Endodermal cell (in vitro differentiated cells): Measurements from ENCODE around the gene NCOA5. TPM values are rescaled to one million over a fixed set of nuclear protein-coding genes. Genes with fewer than 3 reads are reported as not detected.

Experiments
- DNase-seq: peaks from one replicate; pipeline ENCODE4 v3.0.0-alpha.2; 2017
- H3K27ac ChIP-seq: 2 replicates; pipeline ENCODE4 v1.5.1; 2013; ENCODE audit warnings: mild to moderate bottlenecking, low read depth, low read length, moderate library complexity
- H3K27me3 ChIP-seq: 2 replicates; pipeline ENCODE4 v1.6.1; 2013; ENCODE audit warnings: mild to moderate bottlenecking, low read length, moderate library complexity; ENCODE audit not compliant: insufficient read depth, control insufficient read depth, poor library complexity, severe bottlenecking
- H3K36me3 ChIP-seq: 2 replicates; pipeline ENCODE4 v1.7.0; 2013; ENCODE audit warnings: mild to moderate bottlenecking, low read length, moderate library complexity; ENCODE audit not compliant: control insufficient read depth, insufficient read depth
- H3K4me1 ChIP-seq: one replicate; pipeline ENCODE4 v1.7.0; 2013; ENCODE audit warnings: low read length; ENCODE audit not compliant: control insufficient read depth, insufficient read depth
- H3K4me3 ChIP-seq: 2 replicates; pipeline ENCODE4 v1.5.1; 2013; ENCODE audit warnings: mild to moderate bottlenecking, low read length, moderate library complexity
- H3K9ac ChIP-seq: 2 replicates; pipeline ENCODE4 v1.6.1; 2013; ENCODE audit warnings: mild to moderate bottlenecking, low read length, moderate library complexity; ENCODE audit not compliant: poor library complexity, severe bottlenecking; ENCODE audit errors: extremely low read depth
- H3K9me3 ChIP-seq: 2 replicates; pipeline ENCODE4 v1.6.1; 2013; ENCODE audit warnings: mild to moderate bottlenecking, low read length, moderate library complexity; ENCODE audit not compliant: control insufficient read depth
- H3K27ac Mint-ChIP-seq: 2 replicates; pipeline ENCODE4 v1.8.0; 2020; ENCODE audit warnings: mixed read lengths
- H3K27me3 Mint-ChIP-seq: 2 replicates; pipeline ENCODE4 v1.8.0; 2021; ENCODE audit warnings: mild to moderate bottlenecking, mixed read lengths; ENCODE audit not compliant: insufficient read depth
- H3K36me3 Mint-ChIP-seq: 2 replicates; pipeline ENCODE4 v1.8.0; 2020; ENCODE audit warnings: low read depth, mixed read lengths
- H3K4me1 Mint-ChIP-seq: 2 replicates; pipeline ENCODE4 v1.8.0; 2020; ENCODE audit warnings: mixed read lengths
- H3K4me3 Mint-ChIP-seq: 2 replicates; pipeline ENCODE4 v1.8.0; 2020; ENCODE audit warnings: mild to moderate bottlenecking, moderate library complexity, mixed read lengths
- H3K9me3 Mint-ChIP-seq: 2 replicates; pipeline ENCODE4 v1.8.0; 2020; ENCODE audit warnings: mild to moderate bottlenecking, mixed read lengths
- CTCF ChIP-seq: fragments of 200-600 bp; sonication (generic); conservative IDR thresholded peaks from 2 replicates; pipeline ENCODE4 v1.5.0; 2021; ENCODE audit warnings: antibody characterized with exemption, mild to moderate bottlenecking
- WGBS, 2 experiments: methylation state at CpG; one replicate each; pipeline versions ENCODE4 v1.1.5 to v1.1.7; 2013; ENCODE audit warnings: missing lambda C conversion rate in 2 of 2, mixed read lengths in 1 of 2; ENCODE audit not compliant: insufficient coverage in 1 of 2, insufficient read length in 1 of 2; 5-methylcytosine and 5-hydroxymethylcytosine counted together
- total RNA-seq, 2 donors: library from RNA; stranded (reverse); fragmentation: NEBNext Ultra II Directional in 1 of 2; extraction: Animal tissue kit (Norgen Biotek cat#: 25700) in 1 of 2; gene quantifications; 2 replicates in 1 of 2; 3 replicates in 1 of 2; pipeline ENCODE4 v1.2.1, GENCODE V29; 2021

NCOA5 gene
- total RNA-seq, 2 donors from 2014 or later, result 19.3 to 28.7 TPM

- Mint-ChIP-seq H3K36me3 (no peaks in the 10 kb centered on the region), H3K4me3 (no peak overlapping the region), H3K9me3 (no peaks in the 10 kb centered on the region), H3K27ac (no peak overlapping the region), H3K27me3 (peaks cover 64% of the 10 kb centered on the region), H3K4me1 (peaks cover 11% of the 10 kb centered on the region)
- Histone ChIP-seq H3K27me3 (peaks cover 42% of the 10 kb centered on the region), H3K27ac (no peak overlapping the region), H3K9me3 (no peaks in the 10 kb centered on the region), H3K4me1 (peaks cover 4% of the 10 kb centered on the region), H3K4me3 (no peak overlapping the region), H3K9ac (no peak overlapping the region), H3K36me3 (no peaks in the 10 kb centered on the region)
- DNase-seq, result no peak
- no peak for TF ChIP-seq CTCF
- 61 to 68% methylated on average over 4 to 5 of the region's 5 CpGs for WGBS, 2 experiments
Measured at GRCh38 chr20:46111028-46111835, 21.5 kb upstream of the NCOA5 start.

DNA sequence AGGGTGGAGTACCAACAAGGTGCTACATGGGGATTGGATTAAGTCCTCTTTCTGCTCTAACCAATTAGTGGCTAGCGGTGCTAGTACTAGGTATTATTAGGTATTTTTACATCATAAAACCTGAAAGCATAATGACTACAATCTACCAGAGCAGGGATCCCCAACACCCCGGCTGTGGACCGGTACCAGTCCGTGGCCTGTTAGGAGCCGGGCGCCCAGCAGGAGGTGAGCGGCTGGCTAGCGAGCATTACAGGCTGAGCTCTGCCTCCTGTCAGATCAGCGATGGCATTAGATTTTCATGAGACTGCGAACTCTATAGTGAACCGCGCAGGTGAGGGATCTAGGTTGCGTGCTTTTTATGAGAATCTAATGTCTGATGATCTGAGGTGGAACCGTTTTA lies 19.2 kb upstream of the NCOA5 start:
- H3K9ac ChIP-seq, result no peak overlapping the region
- Mint-ChIP-seq H3K4me3 (no peak overlapping the region), H3K27me3 (peaks cover 53% of the 10 kb centered on the region), H3K9me3 (peaks cover 1% of the 10 kb centered on the region), H3K4me1 (peaks cover 11% of the 10 kb centered on the region), H3K36me3 (no peaks in the 10 kb centered on the region), H3K27ac (no peak overlapping the region)
- 89 to 93% methylated on average over 10 to 14 of the region's 14 CpGs for WGBS, 2 experiments
- no peaks in the 10 kb centered on the region for H3K36me3 ChIP-seq
- no peak overlapping the region for H3K27ac ChIP-seq
- no peak for TF ChIP-seq CTCF
- H3K27me3 ChIP-seq, result peaks cover 31% of the 10 kb centered on the region
- H3K4me1 ChIP-seq, result peaks cover 4% of the 10 kb centered on the region
- no peak overlapping the region for H3K4me3 ChIP-seq
- DNase-seq, result no peak
- no peaks in the 10 kb centered on the region for H3K9me3 ChIP-seq

DNA sequence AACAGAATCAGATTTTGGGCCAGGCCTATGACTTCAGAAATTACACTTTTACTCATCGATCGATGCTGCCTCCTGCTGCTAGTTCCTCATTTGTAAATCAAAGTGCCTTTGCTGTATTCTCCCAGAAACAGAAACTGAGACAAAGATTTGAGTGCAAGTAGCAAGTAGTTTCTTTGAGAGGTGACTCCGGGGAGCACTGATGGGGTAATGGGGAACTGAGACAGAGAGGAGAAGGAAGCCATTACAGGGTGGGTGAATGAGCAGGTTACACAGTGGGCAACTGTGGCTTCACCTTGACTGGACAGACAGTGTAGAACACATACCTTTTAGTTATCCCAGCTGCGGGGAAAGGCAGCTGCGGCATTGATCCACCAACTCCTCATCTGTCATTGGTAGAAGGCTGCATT lies 18.7 kb upstream of the NCOA5 start:
- no peak overlapping the region for H3K4me3 ChIP-seq
- Mint-ChIP-seq H3K36me3 (no peaks in the 10 kb centered on the region), H3K4me1 (peaks cover 9% of the 10 kb centered on the region), H3K4me3 (no peak overlapping the region), H3K27ac (no peak overlapping the region), H3K27me3 (peaks cover 51% of the 10 kb centered on the region), H3K9me3 (peaks cover 1% of the 10 kb centered on the region)
- TF ChIP-seq CTCF, result no peak
- no peak overlapping the region for H3K27ac ChIP-seq
- DNase-seq, result no peak
- H3K4me1 ChIP-seq, result peaks cover 4% of the 10 kb centered on the region
- H3K9ac ChIP-seq, result no peak overlapping the region
- H3K27me3 ChIP-seq, result peaks cover 31% of the 10 kb centered on the region
- no peaks in the 10 kb centered on the region for H3K36me3 ChIP-seq
- H3K9me3 ChIP-seq, result no peaks in the 10 kb centered on the region
- WGBS, 2 experiments, result 84 to 96% methylated on average over 5 of the region's 5 CpGs
